ENCODE results near the gene FIGLA. TPM values are rescaled to one million over a fixed set of nuclear protein-coding genes. Genes with fewer than 3 reads are reported as not detected.

Gene FIGLA
- total RNA-seq, 1 experiment from 2014 or later: not detected

DNA sequence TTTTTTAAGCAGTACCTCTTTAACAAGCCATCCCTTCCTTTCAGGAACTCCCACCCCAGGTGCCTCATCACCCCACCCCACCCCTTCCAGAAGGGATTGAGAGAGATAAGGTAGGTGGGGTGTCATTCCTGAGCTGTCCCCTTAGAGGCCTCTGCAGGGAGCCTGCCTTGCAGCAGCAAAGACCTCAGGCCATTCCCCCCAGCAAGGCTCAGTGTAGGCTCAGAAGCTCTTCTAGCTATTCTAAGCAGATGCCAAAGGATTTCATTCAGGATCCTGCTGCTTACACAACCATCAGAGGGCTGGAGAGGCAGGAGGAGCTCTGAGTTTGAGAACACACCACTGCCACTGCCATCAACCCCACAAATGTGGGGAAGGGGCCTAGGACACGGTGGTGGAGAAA lies 5.8 kb upstream of the FIGLA start:
- Mint-ChIP-seq H3K27me3 (ENCODE audit: low read depth) (peaks cover 97% of the 10 kb centered on the region), H3K9me3 (peaks cover 25% of the 10 kb centered on the region), H3K4me1 (peaks cover 3% of the 10 kb centered on the region; the same call in 1 of the 2 replicates), H3K4me3 (no peak overlapping the region), H3K36me3 (peaks cover 12% of the 10 kb centered on the region), H3K27ac (no peak overlapping the region)
- ChIA-PET POLR2A (no interaction called here), CTCF (interaction anchor here (0.9 to 1.4 kb wide), 6 partner anchors 10 to 188 kb away, joined by 3 to 6 read pairs (median 3); no protein-coding TSS in a partner anchor)
- no peak for DNase-seq (ENCODE audit: low spot score)
- no peak for ATAC-seq
- no peak for TF ChIP-seq NR1H2 (CRISPR knock-in tag; IDR thresholded peaks at IDR 0.05)
- TF ChIP-seq ZNF423 (CRISPR knock-in tag; IDR thresholded peaks at IDR 0.05): no peak
- no peak for TF ChIP-seq IRF2 (CRISPR knock-in tag; IDR thresholded peaks at IDR 0.05; ENCODE audit: borderline replicate concordance, low read depth)
- TF ChIP-seq ESRRA (CRISPR knock-in tag; IDR thresholded peaks at IDR 0.05; ENCODE audit: borderline replicate concordance): no peak
- no peak for TF ChIP-seq FOXP1 (CRISPR knock-in tag; IDR thresholded peaks at IDR 0.05; ENCODE audit: borderline replicate concordance)

DNA sequence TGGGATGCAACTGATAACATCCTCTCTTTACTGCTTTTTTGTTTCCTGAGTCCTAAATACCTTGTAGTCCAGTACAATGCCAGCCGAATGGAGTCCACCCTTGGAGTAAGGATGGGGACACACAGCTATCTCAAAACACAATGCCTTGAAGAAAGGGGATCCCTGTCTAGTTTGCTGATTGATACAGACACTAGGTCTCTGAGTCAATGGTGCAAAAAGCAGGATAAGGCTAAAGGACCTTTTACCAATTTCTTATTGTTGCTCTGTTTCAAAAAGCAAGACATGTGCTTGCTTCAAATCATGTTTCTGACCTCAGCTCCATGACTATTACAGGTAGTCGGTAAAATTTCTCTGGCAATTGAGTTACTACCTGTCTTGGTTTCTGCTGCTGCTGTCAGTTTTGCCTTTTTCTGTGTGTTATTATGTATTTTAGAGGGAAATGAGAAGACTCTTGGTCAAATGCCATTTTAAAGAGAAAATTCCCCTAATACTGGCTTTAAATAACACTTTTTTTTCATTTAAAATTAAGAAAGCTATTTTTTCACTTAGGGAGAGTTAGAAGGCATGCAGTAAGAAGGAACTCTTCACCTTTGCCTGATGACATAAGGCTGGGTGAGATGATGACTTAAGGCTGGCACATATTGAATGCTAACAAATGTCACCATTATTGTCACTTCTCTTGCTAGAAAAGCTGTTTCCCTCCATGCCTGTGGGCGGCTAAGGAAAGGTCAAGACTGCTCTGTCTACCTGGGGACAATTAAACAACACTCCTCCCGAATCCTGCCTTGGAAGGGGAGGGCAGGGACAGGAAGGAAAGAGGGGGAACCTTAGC lies 4.9 kb upstream of the FIGLA start:
- no peak overlapping the region for H3K4me3 Mint-ChIP-seq
- TF ChIP-seq KAT7 (CRISPR knock-in tag; IDR thresholded peaks at IDR 0.05; ENCODE audit: borderline replicate concordance) (no peak), CREM (CRISPR knock-in tag; IDR thresholded peaks at IDR 0.05) (no peak), CBFB (CRISPR knock-in tag; IDR thresholded peaks at IDR 0.05; ENCODE audit: low read depth) (no peak), IRF2 (CRISPR knock-in tag; IDR thresholded peaks at IDR 0.05; ENCODE audit: borderline replicate concordance, low read depth) (no peak), MYBL2 (CRISPR knock-in tag; IDR thresholded peaks at IDR 0.05) (no peak), ZNF219 (CRISPR knock-in tag; IDR thresholded peaks at IDR 0.05; ENCODE audit: borderline replicate concordance) (no peak), FOXP1 (CRISPR knock-in tag; IDR thresholded peaks at IDR 0.05; ENCODE audit: borderline replicate concordance) (no peak), NFATC4 (CRISPR knock-in tag; IDR thresholded peaks at IDR 0.05) (no peak), CREB1 (CRISPR knock-in tag; IDR thresholded peaks at IDR 0.05) (no peak), OVOL2 (CRISPR knock-in tag; IDR thresholded peaks at IDR 0.05; ENCODE audit: borderline replicate concordance) (no peak), ETV6 (CRISPR knock-in tag; IDR thresholded peaks at IDR 0.05) (no peak), SP1 (CRISPR knock-in tag; conservative IDR thresholded peaks at IDR 0.05) (no peak)
- TF ChIP-seq, protein P1, sequence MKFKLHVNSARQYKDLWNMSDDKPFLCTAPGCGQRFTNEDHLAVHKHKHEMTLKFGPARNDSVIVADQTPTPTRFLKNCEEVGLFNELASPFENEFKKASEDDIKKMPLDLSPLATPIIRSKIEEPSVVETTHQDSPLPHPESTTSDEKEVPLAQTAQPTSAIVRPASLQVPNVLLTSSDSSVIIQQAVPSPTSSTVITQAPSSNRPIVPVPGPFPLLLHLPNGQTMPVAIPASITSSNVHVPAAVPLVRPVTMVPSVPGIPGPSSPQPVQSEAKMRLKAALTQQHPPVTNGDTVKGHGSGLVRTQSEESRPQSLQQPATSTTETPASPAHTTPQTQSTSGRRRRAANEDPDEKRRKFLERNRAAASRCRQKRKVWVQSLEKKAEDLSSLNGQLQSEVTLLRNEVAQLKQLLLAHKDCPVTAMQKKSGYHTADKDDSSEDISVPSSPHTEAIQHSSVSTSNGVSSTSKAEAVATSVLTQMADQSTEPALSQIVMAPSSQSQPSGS (CRISPR knock-in tag; IDR thresholded peaks at IDR 0.05; ENCODE audit: borderline replicate concordance, low read depth): no peak
- TF ChIP-seq, protein P2, sequence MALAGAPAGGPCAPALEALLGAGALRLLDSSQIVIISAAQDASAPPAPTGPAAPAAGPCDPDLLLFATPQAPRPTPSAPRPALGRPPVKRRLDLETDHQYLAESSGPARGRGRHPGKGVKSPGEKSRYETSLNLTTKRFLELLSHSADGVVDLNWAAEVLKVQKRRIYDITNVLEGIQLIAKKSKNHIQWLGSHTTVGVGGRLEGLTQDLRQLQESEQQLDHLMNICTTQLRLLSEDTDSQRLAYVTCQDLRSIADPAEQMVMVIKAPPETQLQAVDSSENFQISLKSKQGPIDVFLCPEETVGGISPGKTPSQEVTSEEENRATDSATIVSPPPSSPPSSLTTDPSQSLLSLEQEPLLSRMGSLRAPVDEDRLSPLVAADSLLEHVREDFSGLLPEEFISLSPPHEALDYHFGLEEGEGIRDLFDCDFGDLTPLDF (CRISPR knock-in tag; IDR thresholded peaks at IDR 0.05): no peak
- TF ChIP-seq, protein P3, sequence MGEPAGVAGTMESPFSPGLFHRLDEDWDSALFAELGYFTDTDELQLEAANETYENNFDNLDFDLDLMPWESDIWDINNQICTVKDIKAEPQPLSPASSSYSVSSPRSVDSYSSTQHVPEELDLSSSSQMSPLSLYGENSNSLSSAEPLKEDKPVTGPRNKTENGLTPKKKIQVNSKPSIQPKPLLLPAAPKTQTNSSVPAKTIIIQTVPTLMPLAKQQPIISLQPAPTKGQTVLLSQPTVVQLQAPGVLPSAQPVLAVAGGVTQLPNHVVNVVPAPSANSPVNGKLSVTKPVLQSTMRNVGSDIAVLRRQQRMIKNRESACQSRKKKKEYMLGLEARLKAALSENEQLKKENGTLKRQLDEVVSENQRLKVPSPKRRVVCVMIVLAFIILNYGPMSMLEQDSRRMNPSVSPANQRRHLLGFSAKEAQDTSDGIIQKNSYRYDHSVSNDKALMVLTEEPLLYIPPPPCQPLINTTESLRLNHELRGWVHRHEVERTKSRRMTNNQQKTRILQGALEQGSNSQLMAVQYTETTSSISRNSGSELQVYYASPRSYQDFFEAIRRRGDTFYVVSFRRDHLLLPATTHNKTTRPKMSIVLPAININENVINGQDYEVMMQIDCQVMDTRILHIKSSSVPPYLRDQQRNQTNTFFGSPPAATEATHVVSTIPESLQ (CRISPR knock-in tag; IDR thresholded peaks at IDR 0.05): no peak
- TF ChIP-seq, protein P4, sequence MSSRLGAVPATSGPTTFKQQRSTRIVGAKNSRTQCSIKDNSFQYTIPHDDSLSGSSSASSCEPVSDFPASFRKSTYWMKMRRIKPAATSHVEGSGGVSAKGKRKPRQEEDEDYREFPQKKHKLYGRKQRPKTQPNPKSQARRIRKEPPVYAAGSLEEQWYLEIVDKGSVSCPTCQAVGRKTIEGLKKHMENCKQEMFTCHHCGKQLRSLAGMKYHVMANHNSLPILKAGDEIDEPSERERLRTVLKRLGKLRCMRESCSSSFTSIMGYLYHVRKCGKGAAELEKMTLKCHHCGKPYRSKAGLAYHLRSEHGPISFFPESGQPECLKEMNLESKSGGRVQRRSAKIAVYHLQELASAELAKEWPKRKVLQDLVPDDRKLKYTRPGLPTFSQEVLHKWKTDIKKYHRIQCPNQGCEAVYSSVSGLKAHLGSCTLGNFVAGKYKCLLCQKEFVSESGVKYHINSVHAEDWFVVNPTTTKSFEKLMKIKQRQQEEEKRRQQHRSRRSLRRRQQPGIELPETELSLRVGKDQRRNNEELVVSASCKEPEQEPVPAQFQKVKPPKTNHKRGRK (CRISPR knock-in tag; IDR thresholded peaks at IDR 0.05; ENCODE audit: borderline replicate concordance): no peak
- TF ChIP-seq, protein P5, sequence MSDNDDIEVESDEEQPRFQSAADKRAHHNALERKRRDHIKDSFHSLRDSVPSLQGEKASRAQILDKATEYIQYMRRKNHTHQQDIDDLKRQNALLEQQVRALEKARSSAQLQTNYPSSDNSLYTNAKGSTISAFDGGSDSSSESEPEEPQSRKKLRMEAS (CRISPR knock-in tag; IDR thresholded peaks at IDR 0.05): no peak
- TF ChIP-seq, protein P6, sequence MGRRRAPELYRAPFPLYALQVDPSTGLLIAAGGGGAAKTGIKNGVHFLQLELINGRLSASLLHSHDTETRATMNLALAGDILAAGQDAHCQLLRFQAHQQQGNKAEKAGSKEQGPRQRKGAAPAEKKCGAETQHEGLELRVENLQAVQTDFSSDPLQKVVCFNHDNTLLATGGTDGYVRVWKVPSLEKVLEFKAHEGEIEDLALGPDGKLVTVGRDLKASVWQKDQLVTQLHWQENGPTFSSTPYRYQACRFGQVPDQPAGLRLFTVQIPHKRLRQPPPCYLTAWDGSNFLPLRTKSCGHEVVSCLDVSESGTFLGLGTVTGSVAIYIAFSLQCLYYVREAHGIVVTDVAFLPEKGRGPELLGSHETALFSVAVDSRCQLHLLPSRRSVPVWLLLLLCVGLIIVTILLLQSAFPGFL (CRISPR knock-in tag; IDR thresholded peaks at IDR 0.05; ENCODE audit: borderline replicate concordance): no peak
- H3K36me3 Mint-ChIP-seq: peaks cover 12% of the 10 kb centered on the region
- no peak overlapping the region for H3K27ac Mint-ChIP-seq
- H3K9me3 Mint-ChIP-seq: peaks cover 23% of the 10 kb centered on the region
- ATAC-seq (peak; percentile 53), DNase-seq (ENCODE audit: low spot score) (no peak)
- H3K4me1 Mint-ChIP-seq: peaks cover 7% of the 10 kb centered on the region
- ChIA-PET POLR2A (no interaction called here), CTCF (interaction anchor here (1.3 to 1.5 kb wide), 3 partner anchors 153 to 189 kb away, joined by 4 to 6 read pairs (median 4); no protein-coding TSS in a partner anchor)
- peaks cover 96% of the 10 kb centered on the region for H3K27me3 Mint-ChIP-seq (ENCODE audit: low read depth)

Data from WTC11 (cell line).